HCT116 (cell line): ENCODE results near the gene FTL. TPM values are rescaled to one million over a fixed set of nuclear protein-coding genes. Genes with fewer than 3 reads are reported as not detected.

Source experiments
- ATAC-seq: fragments of 200-7000 bp; cut with Tn5 transposase; 2 replicates; pipeline ENCODE4 v1.9.1; 2020; ENCODE audit warnings: mild to moderate bottlenecking, moderate library complexity
- BruUV-seq: library from RNA; stranded (reverse); fragments of 400-500 nt; replicated peaks from 2 replicates; lab custom pipeline; 2021; lab: Mats Ljungman, UMichigan
- CTCF ChIA-PET: fragments of 300-600 bp; sonication (Branson Sonifier 250); formaldehyde crosslinking; loops from one replicate; lab custom pipeline; 2021; ENCODE audit warnings: antibody characterized with exemption; lab: Charles Lee
- POLR2A ChIA-PET: fragments of 300-600, 350-600 bp; sonication (Branson Sonifier 250); formaldehyde crosslinking; loops from one replicate; lab custom pipeline; 2021; ENCODE audit warnings: antibody characterized with exemption; lab: Charles Lee
- RAD21 ChIA-PET, 2 experiments: fragments of 300-600 bp; sonication (Branson Sonifier 250); formaldehyde crosslinking; loops; one replicate each; lab custom pipeline; 2023; ENCODE audit warnings: low total read pairs in 2 of 2; ENCODE audit not compliant: uncharacterized antibody in 2 of 2, unreplicated experiment in 2 of 2, low non-redundant PET in 1 of 2; lab: Charles Lee
- DNase-seq: peaks from one replicate; pipeline ENCODE4 v3.0.0-alpha.2; 2010; ENCODE audit warnings: low read depth, low spot score
- H2AFZ ChIP-seq: fragments of 200-600 bp; shearing (Covaris generic), sonication (generic); 2 replicates; pipeline ENCODE4 v1.6.1; 2017; ENCODE audit warnings: low read depth, mixed run types, mixed read lengths, antibody characterized with exemption, low read length; ENCODE audit not compliant: poor library complexity, severe bottlenecking
- H3K27ac ChIP-seq: 2 replicates; pipeline ENCODE4 v1.5.1; 2012; ENCODE audit warnings: low read depth, low read length
- H3K27me3 ChIP-seq: fragments of 200-600 bp; sonication (generic); 2 replicates; pipeline ENCODE4 v1.6.1; 2016; ENCODE audit warnings: mixed run types, low read length, mixed read lengths; ENCODE audit not compliant: insufficient read depth
- H3K36me3 ChIP-seq, 2 experiments: fragments of 200-500 bp in 1 of 2; fragments of 200-600 bp in 1 of 2; sonication (Bioruptor generic) in 1 of 2; sonication (generic) in 1 of 2; 2 replicates each; pipeline versions ENCODE4 v1.5.1 to v1.6.1; 2014 to 2016; ENCODE audit warnings: low read length in 2 of 2, inconsistent platforms in 1 of 2, mixed read lengths in 1 of 2, mixed run types in 1 of 2; ENCODE audit not compliant: insufficient read depth in 2 of 2, control insufficient read depth in 1 of 2
- H3K4me1 ChIP-seq, 2 experiments: fragments of 200-600 bp in 1 of 2; sonication (generic) in 1 of 2; 2 replicates each; pipeline versions ENCODE4 v1.5.1 to v1.6.1; 2012 to 2017; ENCODE audit warnings: low read length in 2 of 2, inconsistent platforms in 1 of 2, mild to moderate bottlenecking in 1 of 2, mixed read lengths in 1 of 2, mixed run types in 1 of 2, moderate library complexity in 1 of 2; ENCODE audit not compliant: insufficient read depth in 2 of 2, control insufficient read depth in 1 of 2
- H3K4me2 ChIP-seq: fragments of 200-600 bp; sonication (generic); 2 replicates; pipeline ENCODE4 v1.6.1; 2017; ENCODE audit warnings: mixed run types, low read length, mixed read lengths
- H3K4me3 ChIP-seq, 2 experiments: fragments of 200-600 bp in 1 of 2; sonication (generic) in 1 of 2; replicated peaks in 1 of 2; 2 replicates each; pipeline ENCODE4 v1.5.1; 2011 to 2016; ENCODE audit warnings: low read length in 2 of 2, control low read depth in 1 of 2, low read depth in 1 of 2, mild to moderate bottlenecking in 1 of 2, mixed read lengths in 1 of 2, mixed run types in 1 of 2
- H3K79me2 ChIP-seq: fragments of 200-600 bp; sonication (generic); 2 replicates; pipeline ENCODE4 v1.6.1; 2017; ENCODE audit warnings: mild to moderate bottlenecking, mixed run types, low read length, moderate library complexity, mixed read lengths; ENCODE audit not compliant: insufficient read depth
- H3K9ac ChIP-seq: fragments of 200-600 bp; sonication (generic); 2 replicates; pipeline ENCODE4 v1.6.1; 2016; ENCODE audit warnings: low read length, mixed read lengths
- H3K9me2 ChIP-seq: fragments of 200-600 bp; sonication (generic), shearing (Covaris generic); 2 replicates; pipeline ENCODE4 v1.6.1; 2017; ENCODE audit warnings: mixed run types, mild to moderate bottlenecking, moderate library complexity; ENCODE audit not compliant: insufficient read depth
- H3K9me3 ChIP-seq, 2 experiments: fragments of 200-500 bp in 1 of 2; fragments of 200-600 bp in 1 of 2; sonication (Bioruptor generic) in 1 of 2; sonication (generic) in 1 of 2; 2 replicates each; pipeline ENCODE4 v1.6.1; 2014 to 2017; ENCODE audit warnings: low read length in 2 of 2, mixed read lengths in 2 of 2, inconsistent platforms in 1 of 2, low read depth in 1 of 2, mild to moderate bottlenecking in 1 of 2, mixed run types in 1 of 2, moderate library complexity in 1 of 2; ENCODE audit not compliant: control insufficient read depth in 1 of 2, insufficient read depth in 1 of 2
- H4K20me1 ChIP-seq: fragments of 200-600 bp; sonication (generic), shearing (Covaris generic); 2 replicates; pipeline ENCODE4 v1.6.1; 2017; ENCODE audit warnings: mixed run types, mild to moderate bottlenecking, moderate library complexity; ENCODE audit not compliant: insufficient read depth
- MAX ChIP-seq: IDR thresholded peaks from 2 replicates; pipeline ENCODE4 v1.6.1; 2012
- intact Hi-C: fragments of 100-400 bp; cut with micrococcal nuclease; formaldehyde crosslinking; loops from 2 replicates; pipeline ENCODE4 v1.10.0; 2022
- total RNA-seq: library from RNA; stranded (reverse); gene quantifications from one replicate; pipeline ENCODE4 v1.2.1, GENCODE V29; 2021; ENCODE audit not compliant: unreplicated experiment
- TF ChIP-seq, protein P1 (sequence below), 3 experiments: fragments of 200-600 bp in 1 of 3; sonication (generic) in 1 of 3; IDR thresholded peaks in 2 of 3; conservative IDR thresholded peaks in 1 of 3; 2 replicates each; pipeline ENCODE4 v1.5.1; 2012 to 2017; ENCODE audit warnings: low read depth in 2 of 3, low read length in 2 of 3, antibody characterized with exemption in 1 of 3, borderline replicate concordance in 1 of 3, control low read depth in 1 of 3, mild to moderate bottlenecking in 1 of 3, mixed read lengths in 1 of 3, mixed run types in 1 of 3, moderate library complexity in 1 of 3; ENCODE audit not compliant: insufficient read depth in 1 of 3
- TF ChIP-seq, protein P2 (sequence below): IDR thresholded peaks from 2 replicates; pipeline ENCODE4 v1.6.1; 2012; ENCODE audit warnings: low read depth

The FTL gene
- total RNA-seq, 1 experiment from 2014 or later = 1,885 TPM

DNA sequence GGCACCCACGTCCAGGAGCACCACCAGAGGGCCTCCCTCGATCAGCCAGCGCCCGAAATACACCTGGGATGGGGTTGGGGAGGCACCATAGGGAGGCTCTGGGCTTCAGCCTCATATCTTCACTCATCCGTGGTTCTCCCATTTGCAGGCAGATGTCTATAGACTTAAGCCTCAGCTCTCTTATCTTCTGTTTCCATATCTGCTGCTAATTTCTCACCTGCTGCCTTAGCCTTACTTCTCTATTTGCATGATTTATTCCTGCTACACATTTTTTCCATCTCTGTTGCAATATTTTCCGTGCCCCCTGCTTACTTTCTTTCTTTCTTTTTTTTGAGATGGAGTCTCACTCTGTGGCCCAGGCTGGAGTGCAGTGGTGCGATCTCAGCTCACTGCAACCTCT is 22.2 kb downstream of the FTL start:
- TF ChIP-seq, protein P1, sequence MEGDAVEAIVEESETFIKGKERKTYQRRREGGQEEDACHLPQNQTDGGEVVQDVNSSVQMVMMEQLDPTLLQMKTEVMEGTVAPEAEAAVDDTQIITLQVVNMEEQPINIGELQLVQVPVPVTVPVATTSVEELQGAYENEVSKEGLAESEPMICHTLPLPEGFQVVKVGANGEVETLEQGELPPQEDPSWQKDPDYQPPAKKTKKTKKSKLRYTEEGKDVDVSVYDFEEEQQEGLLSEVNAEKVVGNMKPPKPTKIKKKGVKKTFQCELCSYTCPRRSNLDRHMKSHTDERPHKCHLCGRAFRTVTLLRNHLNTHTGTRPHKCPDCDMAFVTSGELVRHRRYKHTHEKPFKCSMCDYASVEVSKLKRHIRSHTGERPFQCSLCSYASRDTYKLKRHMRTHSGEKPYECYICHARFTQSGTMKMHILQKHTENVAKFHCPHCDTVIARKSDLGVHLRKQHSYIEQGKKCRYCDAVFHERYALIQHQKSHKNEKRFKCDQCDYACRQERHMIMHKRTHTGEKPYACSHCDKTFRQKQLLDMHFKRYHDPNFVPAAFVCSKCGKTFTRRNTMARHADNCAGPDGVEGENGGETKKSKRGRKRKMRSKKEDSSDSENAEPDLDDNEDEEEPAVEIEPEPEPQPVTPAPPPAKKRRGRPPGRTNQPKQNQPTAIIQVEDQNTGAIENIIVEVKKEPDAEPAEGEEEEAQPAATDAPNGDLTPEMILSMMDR (IDR thresholded peaks at IDR 0.05 in 2 of 3, conservative IDR thresholded peaks at IDR 0.05 in 1 of 3; ENCODE audit: borderline replicate concordance in 1 of 3, insufficient read depth in 1 of 3, low read depth in 2 of 3, low read length in 2 of 3) = peak in 1 of 3 experiments; percentile 19; a peak in 1 of 6 replicates
- no peak for TF ChIP-seq MAX
- TF ChIP-seq, protein P2, sequence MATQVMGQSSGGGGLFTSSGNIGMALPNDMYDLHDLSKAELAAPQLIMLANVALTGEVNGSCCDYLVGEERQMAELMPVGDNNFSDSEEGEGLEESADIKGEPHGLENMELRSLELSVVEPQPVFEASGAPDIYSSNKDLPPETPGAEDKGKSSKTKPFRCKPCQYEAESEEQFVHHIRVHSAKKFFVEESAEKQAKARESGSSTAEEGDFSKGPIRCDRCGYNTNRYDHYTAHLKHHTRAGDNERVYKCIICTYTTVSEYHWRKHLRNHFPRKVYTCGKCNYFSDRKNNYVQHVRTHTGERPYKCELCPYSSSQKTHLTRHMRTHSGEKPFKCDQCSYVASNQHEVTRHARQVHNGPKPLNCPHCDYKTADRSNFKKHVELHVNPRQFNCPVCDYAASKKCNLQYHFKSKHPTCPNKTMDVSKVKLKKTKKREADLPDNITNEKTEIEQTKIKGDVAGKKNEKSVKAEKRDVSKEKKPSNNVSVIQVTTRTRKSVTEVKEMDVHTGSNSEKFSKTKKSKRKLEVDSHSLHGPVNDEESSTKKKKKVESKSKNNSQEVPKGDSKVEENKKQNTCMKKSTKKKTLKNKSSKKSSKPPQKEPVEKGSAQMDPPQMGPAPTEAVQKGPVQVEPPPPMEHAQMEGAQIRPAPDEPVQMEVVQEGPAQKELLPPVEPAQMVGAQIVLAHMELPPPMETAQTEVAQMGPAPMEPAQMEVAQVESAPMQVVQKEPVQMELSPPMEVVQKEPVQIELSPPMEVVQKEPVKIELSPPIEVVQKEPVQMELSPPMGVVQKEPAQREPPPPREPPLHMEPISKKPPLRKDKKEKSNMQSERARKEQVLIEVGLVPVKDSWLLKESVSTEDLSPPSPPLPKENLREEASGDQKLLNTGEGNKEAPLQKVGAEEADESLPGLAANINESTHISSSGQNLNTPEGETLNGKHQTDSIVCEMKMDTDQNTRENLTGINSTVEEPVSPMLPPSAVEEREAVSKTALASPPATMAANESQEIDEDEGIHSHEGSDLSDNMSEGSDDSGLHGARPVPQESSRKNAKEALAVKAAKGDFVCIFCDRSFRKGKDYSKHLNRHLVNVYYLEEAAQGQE = no peak
- no peak overlapping the region for H3K4me3 ChIP-seq
- H2AFZ ChIP-seq = no peak overlapping the region
- no peak overlapping the region for H3K9ac ChIP-seq
- peaks cover 19% of the 10 kb centered on the region for H3K79me2 ChIP-seq
- ChIA-PET POLR2A (no interaction called here), CTCF (interaction anchor here (1.3 to 1.6 kb wide), 2 partner anchors 10 to 17 kb away, joined by 3 to 7 read pairs; no protein-coding TSS in a partner anchor), RAD21 (no interaction called here)
- no peaks in the 10 kb centered on the region for H4K20me1 ChIP-seq
- H3K9me3 ChIP-seq = no peaks in the 10 kb centered on the region
- peaks cover 14 to 23% of the 10 kb centered on the region in 2 experiments; a peak in 2 of 4 replicates for H3K36me3 ChIP-seq
- no peaks in the 10 kb centered on the region for H3K9me2 ChIP-seq
- ATAC-seq = peak; percentile 46
- BruUV-seq = no TSS peak
- no peaks in the 10 kb centered on the region for H3K27me3 ChIP-seq
- no peak overlapping the region for H3K4me2 ChIP-seq
- H3K4me1 ChIP-seq = peaks cover 6 to 11% of the 10 kb centered on the region in 2 experiments; a peak in 3 of 4 replicates
- no peak overlapping the region for H3K27ac ChIP-seq
- intact Hi-C loops = no loop called here
- DNase-seq = no peak
